Measurements from ENCODE around the gene CPLX3.

- TF ChIP-seq TAF1 (IDR thresholded peaks at IDR 0.05; ENCODE audit: borderline replicate concordance, insufficient read depth, low read length) (no peak), POLR2AphosphoS5 (IDR thresholded peaks at IDR 0.05; ENCODE audit: low read depth, low read length) (no peak), REST (IDR thresholded peaks at IDR 0.05; ENCODE audit: insufficient read depth in 1 of 2, low read depth in 2 of 2, low read length in 2 of 2) (no peak), FOXP2 (optimal IDR thresholded peaks at IDR 0.05; ENCODE audit: borderline replicate concordance, extremely low read depth, extremely low read length, insufficient read depth) (no peak)
Measured at GRCh38 chr15:74801311-74801997, 25.0 kb upstream of the CPLX3 start.
